Lower leg skin (tissue), 4 donors: Measurements from ENCODE around the gene SH2D3C. TPM values are rescaled to one million over a fixed set of nuclear protein-coding genes. Genes with fewer than 3 reads are reported as not detected.
A peak's percentile ranks its signal among the peaks of the same experiment; 100 is the strongest.

Experiments used
- DNase-seq, 2 donors: peaks; one replicate each; pipeline ENCODE4 v3.0.0-alpha.2; 2019; ENCODE audit warnings: low spot score in 2 of 2
- H3K4me3 ChIP-seq: fragments of 200-600 bp; sonication (generic); 2 replicates; pipeline ENCODE4 v1.5.1; 2017; ENCODE audit warnings: mild to moderate bottlenecking, low read depth; ENCODE audit not compliant: poor library complexity, severe bottlenecking
- POLR2A ChIP-seq, 2 donors: fragments of 450-650 bp; IDR thresholded peaks; one replicate each; pipeline ENCODE4 v1.6.1; 2016 to 2017; ENCODE audit warnings: antibody characterized with exemption in 2 of 2, mild to moderate bottlenecking in 1 of 2, moderate library complexity in 1 of 2
- WGBS, 2 donors: methylation state at CpG; one replicate each; pipeline ENCODE4 v1.1.5; 2018; 5-methylcytosine and 5-hydroxymethylcytosine counted together
- intact Hi-C: fragments of 100-400 bp; cut with DNase I; formaldehyde crosslinking; loops from one replicate; pipeline ENCODE4 v1.15.0; 2023; ENCODE audit warnings: low total_unique reads
- total RNA-seq, 4 donors: library from RNA; depleted of rRNA; stranded (reverse); fragments of >200 nt; gene quantifications; one replicate each; pipeline ENCODE4 v1.1.0, GENCODE V29; 2016
- TF ChIP-seq, protein P1 (sequence below), 3 donors: fragments of 450-650 bp; IDR thresholded peaks; one replicate each; pipeline ENCODE4 v1.5.1; 2016; ENCODE audit warnings: antibody characterized with exemption in 3 of 3, mild to moderate bottlenecking in 3 of 3, moderate library complexity in 2 of 3

Gene SH2D3C
- total RNA-seq, 4 donors from 2014 or later, result 1.9 to 8.5 (median 5.3) TPM

DNA sequence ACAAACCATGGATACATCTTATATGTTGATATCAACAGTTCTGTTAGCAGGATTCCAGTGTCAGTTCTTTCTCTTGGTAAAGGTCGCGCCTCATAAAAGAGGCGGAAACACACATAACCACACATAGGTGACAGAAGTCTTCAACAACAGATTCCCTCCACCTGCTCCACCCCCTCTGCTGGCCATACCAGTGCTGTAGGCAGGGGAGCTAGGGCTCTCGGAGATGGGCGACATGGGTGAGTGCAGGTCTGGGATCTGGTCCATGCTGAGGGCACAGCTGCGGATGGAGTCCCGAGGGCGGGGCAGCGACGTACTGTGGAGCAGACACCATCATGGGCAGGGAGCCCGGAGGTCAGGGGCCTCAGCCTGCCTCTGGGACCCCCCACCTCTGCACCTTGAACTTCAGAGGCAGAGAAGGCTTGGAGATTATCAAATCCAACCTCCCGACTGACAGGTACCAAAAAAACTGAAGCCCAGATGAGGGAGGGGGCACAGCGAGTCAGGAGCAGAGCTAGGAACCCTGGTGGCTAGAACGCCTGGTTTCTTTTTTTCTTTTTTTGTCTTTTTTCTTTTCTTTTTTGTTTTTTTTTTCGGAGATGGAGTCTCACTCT, 31.4 kb downstream of the SH2D3C start:
- intact Hi-C loops, result no loop called here
- DNase-seq, result no peak
- 79 to 80% methylated on average over 14 to 15 of the region's 15 CpGs for WGBS, 2 donors
- TF ChIP-seq, protein P1, sequence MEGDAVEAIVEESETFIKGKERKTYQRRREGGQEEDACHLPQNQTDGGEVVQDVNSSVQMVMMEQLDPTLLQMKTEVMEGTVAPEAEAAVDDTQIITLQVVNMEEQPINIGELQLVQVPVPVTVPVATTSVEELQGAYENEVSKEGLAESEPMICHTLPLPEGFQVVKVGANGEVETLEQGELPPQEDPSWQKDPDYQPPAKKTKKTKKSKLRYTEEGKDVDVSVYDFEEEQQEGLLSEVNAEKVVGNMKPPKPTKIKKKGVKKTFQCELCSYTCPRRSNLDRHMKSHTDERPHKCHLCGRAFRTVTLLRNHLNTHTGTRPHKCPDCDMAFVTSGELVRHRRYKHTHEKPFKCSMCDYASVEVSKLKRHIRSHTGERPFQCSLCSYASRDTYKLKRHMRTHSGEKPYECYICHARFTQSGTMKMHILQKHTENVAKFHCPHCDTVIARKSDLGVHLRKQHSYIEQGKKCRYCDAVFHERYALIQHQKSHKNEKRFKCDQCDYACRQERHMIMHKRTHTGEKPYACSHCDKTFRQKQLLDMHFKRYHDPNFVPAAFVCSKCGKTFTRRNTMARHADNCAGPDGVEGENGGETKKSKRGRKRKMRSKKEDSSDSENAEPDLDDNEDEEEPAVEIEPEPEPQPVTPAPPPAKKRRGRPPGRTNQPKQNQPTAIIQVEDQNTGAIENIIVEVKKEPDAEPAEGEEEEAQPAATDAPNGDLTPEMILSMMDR (IDR thresholded peaks at IDR 0.05), result no peak
- TF ChIP-seq POLR2A (IDR thresholded peaks at IDR 0.05), result no peak
- no peak overlapping the region for H3K4me3 ChIP-seq

DNA sequence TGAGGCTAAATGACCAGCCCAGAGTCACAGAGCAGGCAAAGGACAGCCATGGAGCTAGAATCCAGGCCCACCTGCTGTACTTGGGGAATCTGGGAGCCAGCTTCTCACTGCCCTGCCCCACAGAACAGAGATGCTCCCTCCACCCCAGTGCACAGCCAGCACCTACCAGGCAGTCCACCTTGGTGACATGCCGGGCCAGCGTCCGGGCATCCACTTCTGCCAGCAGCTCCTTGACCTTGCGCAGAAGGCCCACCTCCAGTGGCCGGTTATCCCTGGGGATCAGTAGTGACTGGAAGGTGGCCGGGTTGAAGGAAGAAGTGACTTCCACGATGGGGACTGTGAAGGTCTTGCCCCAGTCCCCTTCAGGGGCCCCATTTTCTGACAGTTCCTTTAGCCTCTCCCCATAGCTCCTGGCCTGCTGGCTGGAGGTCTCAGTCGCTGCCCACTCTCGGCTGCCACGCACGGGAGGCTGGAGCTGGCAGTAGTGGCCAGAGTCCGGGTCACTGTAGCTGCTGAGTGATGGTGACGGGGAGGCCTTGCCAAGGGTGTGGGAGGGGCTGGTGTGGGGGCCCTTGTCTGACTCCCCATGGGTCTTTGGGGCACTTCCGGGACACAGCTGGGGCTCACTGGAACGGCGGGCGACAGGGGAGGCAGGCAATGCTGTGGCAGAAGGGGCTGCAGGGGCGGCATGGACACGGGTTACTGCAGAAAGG, 33.9 kb downstream of the SH2D3C start:
- intact Hi-C loops, result no loop called here
- DNase-seq, result no peak
- no peak for TF ChIP-seq POLR2A (IDR thresholded peaks at IDR 0.05)
- WGBS, 2 donors, result 93 to 94% methylated on average over 16 to 19 of the region's 19 CpGs
- H3K4me3 ChIP-seq, result no peak overlapping the region

DNA sequence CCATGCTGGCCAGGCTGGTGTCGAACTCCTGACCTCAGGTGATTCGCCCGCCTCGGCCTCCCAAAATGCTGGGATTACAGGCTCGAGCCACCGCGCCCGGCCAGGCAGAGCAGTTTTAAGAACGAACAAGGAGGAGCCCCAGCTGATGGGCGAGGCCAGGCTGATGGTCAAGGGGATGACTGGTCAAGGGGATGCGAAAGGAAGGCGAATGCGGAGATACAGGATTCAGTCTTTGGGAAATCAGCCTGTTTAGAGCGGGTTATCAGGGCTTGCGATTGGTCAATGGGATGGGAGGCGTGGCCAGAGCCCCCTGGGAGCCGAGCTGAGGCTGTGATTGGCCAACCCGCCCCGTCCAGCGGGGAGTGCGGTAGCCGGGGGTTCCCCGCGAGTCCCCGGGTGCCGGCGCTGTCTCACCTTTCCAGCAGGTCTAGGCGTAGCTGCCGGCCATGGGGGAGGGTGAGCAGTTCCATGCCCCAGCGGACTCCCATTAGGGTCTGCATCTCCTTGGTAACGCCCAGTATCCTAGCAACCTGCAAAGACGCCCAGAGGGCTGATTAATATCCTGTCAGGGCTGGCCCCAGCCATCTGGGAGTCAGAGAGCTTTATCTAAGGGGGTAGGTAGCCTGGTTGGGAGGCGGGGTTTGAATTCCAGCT, 35.9 kb downstream of the SH2D3C start:
- 40 to 49% methylated on average over 33 of the region's 33 CpGs for WGBS, 2 donors
- H3K4me3 ChIP-seq, result no peak overlapping the region
- DNase-seq, result peak; percentile 73 to 94
- intact Hi-C loops, result no loop called here
- no peak for TF ChIP-seq POLR2A (IDR thresholded peaks at IDR 0.05)
- TF ChIP-seq, protein P1 (IDR thresholded peaks at IDR 0.05), result no peak

DNA sequence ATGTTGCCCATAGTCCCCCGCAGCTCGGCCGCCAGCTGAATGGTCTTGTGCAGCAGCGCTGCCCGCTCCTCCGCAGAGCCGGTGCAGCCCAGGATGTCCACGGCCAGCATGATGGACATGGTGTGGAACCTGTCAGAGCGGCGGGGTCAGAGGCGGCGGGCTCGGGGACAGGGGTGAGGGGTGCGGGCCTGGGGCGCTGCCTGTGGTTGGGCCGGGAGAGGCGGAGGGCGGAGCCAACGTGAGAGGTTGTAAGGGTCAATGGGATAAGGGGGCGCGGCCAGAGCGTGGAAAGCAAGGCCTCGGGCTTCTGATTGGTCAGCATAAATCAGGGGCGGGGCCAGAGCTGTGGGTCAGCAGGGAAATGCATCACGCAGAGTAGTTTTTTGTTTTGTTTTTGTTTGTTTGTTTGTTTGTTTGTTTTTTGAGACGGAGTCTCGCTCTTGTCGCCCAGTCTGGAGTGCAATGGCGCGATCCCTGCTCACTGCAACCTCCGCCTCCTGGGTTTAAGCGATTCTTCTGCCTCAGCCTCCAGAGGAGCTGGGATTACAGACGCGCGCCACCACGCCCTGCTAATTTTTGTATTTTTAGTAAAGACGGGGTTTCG, 36.5 kb downstream of the SH2D3C start:
- 72 to 80% methylated on average over 37 to 38 of the region's 38 CpGs for WGBS, 2 donors
- peak; percentile 68 to 94 for DNase-seq
- TF ChIP-seq POLR2A (IDR thresholded peaks at IDR 0.05), result no peak
- TF ChIP-seq, protein P1 (IDR thresholded peaks at IDR 0.05), result no peak
- intact Hi-C loops, result no loop called here
- no peak overlapping the region for H3K4me3 ChIP-seq

DNA sequence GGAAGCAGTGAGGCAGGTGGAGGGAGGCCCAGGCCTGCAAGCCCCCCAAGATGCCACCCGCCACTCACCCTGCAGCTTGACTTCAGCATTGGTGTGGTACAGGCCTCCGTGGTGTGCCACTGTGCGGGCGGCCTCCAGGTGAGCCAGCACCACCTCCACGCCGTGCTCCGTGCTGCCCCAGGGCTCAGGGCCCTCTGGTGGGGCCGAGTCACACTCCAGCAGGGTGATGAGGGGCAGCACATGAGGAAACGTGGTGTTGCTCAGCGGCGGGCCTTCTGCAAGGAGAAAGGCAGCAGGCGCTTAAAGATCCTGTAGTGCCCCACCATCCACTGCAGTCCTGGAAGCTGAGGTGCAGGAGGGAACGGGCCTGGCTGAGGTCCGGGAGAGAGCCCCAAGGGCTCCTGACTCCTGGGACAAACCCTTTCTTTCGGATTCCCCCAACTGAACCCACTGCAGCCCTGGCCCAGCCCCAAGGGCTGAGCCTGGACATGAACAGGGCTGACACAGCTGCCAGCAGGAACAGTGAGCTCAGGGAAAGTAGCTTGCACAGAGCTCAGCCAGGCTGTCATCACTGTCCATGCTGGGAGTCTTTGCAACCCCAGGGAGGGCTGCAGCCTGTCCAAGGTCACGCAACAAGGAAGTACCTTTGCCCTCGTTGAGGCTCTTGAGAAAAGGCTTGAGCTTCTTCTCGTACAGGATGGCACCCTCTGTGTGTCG, 38.7 kb downstream of the SH2D3C start:
- no peak for TF ChIP-seq POLR2A (IDR thresholded peaks at IDR 0.05)
- TF ChIP-seq, protein P1 (IDR thresholded peaks at IDR 0.05), result no peak
- DNase-seq, result no peak
- 58 to 59% methylated on average over 17 of the region's 19 CpGs for WGBS, 2 donors

More for the DNA sequence above, 38.7 kb downstream of the SH2D3C start:
- intact Hi-C loops, result loop anchor here (5.0 kb wide), 2 partner anchors 43 to 183 kb away; no protein-coding TSS in a partner anchor
- no peak overlapping the region for H3K4me3 ChIP-seq
